Neuronal stem cell (in vitro differentiated cells): ENCODE measurements around the gene HEPACAM.
A peak's percentile ranks its signal among the peaks of the same experiment; 100 is the strongest.

ENCODE experiments used
- DNase-seq: peaks from one replicate; pipeline ENCODE4 v3.0.0-alpha.2; 2013; ENCODE audit warnings: low spot score
- H2AFZ ChIP-seq: one replicate; pipeline ENCODE4 v1.6.1; 2013; ENCODE audit warnings: mild to moderate bottlenecking, low read length, inconsistent platforms
- H2AK5ac ChIP-seq: 2 replicates; pipeline ENCODE4 v1.6.1; 2013; ENCODE audit warnings: low read depth, mild to moderate bottlenecking, inconsistent platforms, low read length, moderate library complexity, mixed read lengths
- H2BK120ac ChIP-seq: 2 replicates; pipeline ENCODE4 v1.6.1; 2013; ENCODE audit warnings: low read depth, mild to moderate bottlenecking, inconsistent platforms, low read length, moderate library complexity, mixed read lengths
- H2BK12ac ChIP-seq: one replicate; pipeline ENCODE4 v1.6.1; 2013; ENCODE audit warnings: low read length, inconsistent platforms
- H2BK15ac ChIP-seq: 2 replicates; pipeline ENCODE4 v1.6.1; 2013; ENCODE audit warnings: mild to moderate bottlenecking, low read length, inconsistent platforms, mixed read lengths
- H2BK5ac ChIP-seq: one replicate; pipeline ENCODE4 v1.6.1; 2013; ENCODE audit warnings: inconsistent platforms, mild to moderate bottlenecking, low read length, moderate library complexity
- H3K14ac ChIP-seq: one replicate; pipeline ENCODE4 v1.6.1; 2013; ENCODE audit warnings: low read length, inconsistent platforms
- H3K18ac ChIP-seq: 2 replicates; pipeline ENCODE4 v1.6.1; 2013; ENCODE audit warnings: low read length, inconsistent platforms
- H3K23ac ChIP-seq: 2 replicates; pipeline ENCODE4 v1.6.1; 2013; ENCODE audit warnings: low read depth, mild to moderate bottlenecking, mixed read lengths, low read length, inconsistent platforms; ENCODE audit not compliant: poor library complexity
- H3K27ac ChIP-seq: replicated peaks from 3 replicates; pipeline ENCODE4 v1.5.1; 2013; ENCODE audit warnings: low read length, inconsistent platforms
- H3K27me3 ChIP-seq, 3 experiments: 2 replicates each; pipeline ENCODE4 v1.6.1; 2013; ENCODE audit warnings: low read length in 3 of 3, mild to moderate bottlenecking in 2 of 3, inconsistent platforms in 1 of 3, low read depth in 1 of 3, mixed read lengths in 1 of 3, moderate library complexity in 1 of 3; ENCODE audit not compliant: control insufficient read depth in 3 of 3, insufficient read depth in 3 of 3
- H3K36me3 ChIP-seq, 2 donors: replicated peaks in 1 of 2; 2 replicates each; pipeline ENCODE4 v1.6.1; 2013; ENCODE audit warnings: low read length in 2 of 2; ENCODE audit not compliant: control insufficient read depth in 2 of 2, insufficient read depth in 2 of 2
- H3K4ac ChIP-seq: 2 replicates; pipeline ENCODE4 v1.6.1; 2013; ENCODE audit warnings: inconsistent platforms, mild to moderate bottlenecking, low read length, moderate library complexity
- H3K4me1 ChIP-seq, 2 donors: 1 replicate in 1 of 2; 2 replicates in 1 of 2; pipeline ENCODE4 v1.6.1; 2013; ENCODE audit warnings: low read length in 2 of 2, low read depth in 1 of 2; ENCODE audit not compliant: control insufficient read depth in 2 of 2, insufficient read depth in 1 of 2
- H3K4me2 ChIP-seq: one replicate; pipeline ENCODE4 v1.6.1; 2013; ENCODE audit warnings: mild to moderate bottlenecking, low read length, inconsistent platforms; ENCODE audit not compliant: insufficient read depth, poor library complexity, severe bottlenecking
- H3K4me3 ChIP-seq, 2 donors: 2 replicates each; pipeline ENCODE4 v1.5.1; 2013; ENCODE audit warnings: low read length in 2 of 2, mild to moderate bottlenecking in 2 of 2, inconsistent platforms in 1 of 2, moderate library complexity in 1 of 2
- H3K79me1 ChIP-seq: one replicate; pipeline ENCODE4 v1.6.1; 2013; ENCODE audit warnings: low read depth, mild to moderate bottlenecking, inconsistent platforms, low read length, moderate library complexity
- H3K9ac ChIP-seq: one replicate; pipeline ENCODE4 v1.6.1; 2013; ENCODE audit warnings: mild to moderate bottlenecking, low read depth, low read length, inconsistent platforms; ENCODE audit not compliant: poor library complexity
- H3K9me3 ChIP-seq, 2 donors: replicated peaks in 1 of 2; 2 replicates each; pipeline versions ENCODE3 to v1.6.1; 2013; ENCODE audit warnings: low read length in 2 of 2, mild to moderate bottlenecking in 2 of 2, inconsistent platforms in 1 of 2, low read depth in 1 of 2, mixed read lengths in 1 of 2, moderate library complexity in 1 of 2; ENCODE audit not compliant: control insufficient read depth in 2 of 2, insufficient read depth in 1 of 2
- H4K8ac ChIP-seq: one replicate; pipeline ENCODE4 v1.6.1; 2013; ENCODE audit warnings: low read depth, mild to moderate bottlenecking, inconsistent platforms, low read length, moderate library complexity
- H4K91ac ChIP-seq: one replicate; pipeline ENCODE4 v1.6.1; 2013; ENCODE audit warnings: low read length, low read depth, mild to moderate bottlenecking, inconsistent platforms; ENCODE audit not compliant: poor library complexity
- WGBS, 2 donors: extraction: QIAGEN DNeasy Blood & Tissue Kit; methylation state at CpG; one replicate each; pipeline ENCODE4 v1.1.7; 2013; ENCODE audit warnings: missing lambda C conversion rate in 2 of 2, mixed read lengths in 1 of 2; ENCODE audit not compliant: insufficient read length in 2 of 2, insufficient replicate concordance in 1 of 2; ENCODE audit errors: extremely low coverage in 2 of 2; 5-methylcytosine and 5-hydroxymethylcytosine counted together

Gene HEPACAM

GRCh38 chr11:124887667-124888013 lies 48.2 kb downstream of the HEPACAM start:
- H2BK120ac ChIP-seq: no peak overlapping the region
- no peak overlapping the region for H3K4me3 ChIP-seq
- H3K4me1 ChIP-seq: peaks cover under 1 to 6% of the 10 kb centered on the region in 2 donors
- H2AK5ac ChIP-seq: no peak overlapping the region
- H2AFZ ChIP-seq: no peak overlapping the region
- H4K8ac ChIP-seq: no peak overlapping the region
- H2BK5ac ChIP-seq: no peak overlapping the region
- H3K79me1 ChIP-seq: peaks cover 3% of the 10 kb centered on the region
- H2BK15ac ChIP-seq: no peak overlapping the region
- no peak overlapping the region for H3K14ac ChIP-seq
- no peak overlapping the region for H2BK12ac ChIP-seq
- H4K91ac ChIP-seq: no peak overlapping the region
- DNase-seq: no peak
- no peaks in the 10 kb centered on the region for H3K9me3 ChIP-seq
- no peak overlapping the region for H3K18ac ChIP-seq
- H3K27me3 ChIP-seq: peaks cover 0 to 46% (median 0%) of the 10 kb centered on the region in 3 experiments
- WGBS, 2 donors: no CpG with 5 or more reads among the region's 3 CpGs
- no peaks in the 10 kb centered on the region for H3K36me3 ChIP-seq
- no peak overlapping the region for H3K23ac ChIP-seq
- H3K4ac ChIP-seq: no peak overlapping the region
- H3K27ac ChIP-seq: no peak overlapping the region
- no peak overlapping the region for H3K4me2 ChIP-seq
- H3K9ac ChIP-seq: no peak overlapping the region

GRCh38 chr11:124886978-124887666 lies 48.7 kb downstream of the HEPACAM start:
- no CpG with 5 or more reads among the region's 12 CpGs for WGBS, 2 donors
- no peaks in the 10 kb centered on the region for H3K9me3 ChIP-seq

GRCh38 chr11:124886476-124886875 lies 49.4 kb downstream of the HEPACAM start:
- Histone ChIP-seq H3K14ac (no peak overlapping the region), H3K27ac (no peak overlapping the region), H3K4me2 (no peak overlapping the region), H3K4me3 (no peak overlapping the region), H3K4ac (no peak overlapping the region), H3K79me1 (peaks cover 2% of the 10 kb centered on the region), H2BK120ac (no peak overlapping the region), H4K91ac (no peak overlapping the region), H2BK12ac (peak overlapping the region; percentile 36), H3K36me3 (no peaks in the 10 kb centered on the region), H3K23ac (peak overlapping the region; percentile 29), H2BK15ac (no peak overlapping the region), H3K9me3 (no peaks in the 10 kb centered on the region), H2AFZ (no peak overlapping the region), H3K27me3 (peaks cover 0 to 36% (median 0%) of the 10 kb centered on the region in 3 experiments), H4K8ac (no peak overlapping the region), H2BK5ac (no peak overlapping the region), H3K4me1 (peaks cover 6 to 10% of the 10 kb centered on the region in 2 donors), H3K9ac (no peak overlapping the region), H3K18ac (no peak overlapping the region), H2AK5ac (peak overlapping the region; percentile 27)
- DNase-seq: no peak
- no CpG with 5 or more reads among the region's 11 CpGs for WGBS, 2 donors

More at GRCh38 chr11:124886978-124887666, 48.7 kb downstream of the HEPACAM start:
- Histone ChIP-seq H3K4me2 (no peak overlapping the region), H3K36me3 (no peaks in the 10 kb centered on the region), H3K27ac (no peak overlapping the region), H3K79me1 (peaks cover 3% of the 10 kb centered on the region), H4K8ac (no peak overlapping the region), H3K4ac (no peak overlapping the region), H3K9ac (no peak overlapping the region), H2BK15ac (no peak overlapping the region), H3K14ac (no peak overlapping the region), H3K4me3 (no peak overlapping the region), H3K27me3 (peaks cover 0 to 41% (median 0%) of the 10 kb centered on the region in 3 experiments), H3K18ac (no peak overlapping the region), H3K23ac (no peak overlapping the region), H3K4me1 (peaks cover 6 to 9% of the 10 kb centered on the region in 2 donors), H2BK5ac (no peak overlapping the region), H2BK12ac (no peak overlapping the region), H2BK120ac (no peak overlapping the region), H4K91ac (no peak overlapping the region), H2AK5ac (no peak overlapping the region), H2AFZ (no peak overlapping the region)
- DNase-seq: no peak

- Histone ChIP-seq H3K4me2 (no peak overlapping the region), H3K79me1 (no peaks in the 10 kb centered on the region), H4K8ac (no peak overlapping the region), H3K14ac (no peak overlapping the region), H3K18ac (no peak overlapping the region), H2AK5ac (no peak overlapping the region), H4K91ac (no peak overlapping the region), H3K9me3 (no peaks in the 10 kb centered on the region), H3K4me3 (no peak overlapping the region), H3K23ac (no peak overlapping the region), H3K27ac (no peak overlapping the region), H2BK12ac (no peak overlapping the region), H3K36me3 (no peaks in the 10 kb centered on the region), H2BK15ac (no peak overlapping the region), H2BK5ac (no peak overlapping the region), H3K4me1 (peaks cover 6% of the 10 kb centered on the region in 2 donors), H3K4ac (no peak overlapping the region), H2BK120ac (no peak overlapping the region), H2AFZ (no peak overlapping the region), H3K27me3 (peaks cover 0 to 22% (median 0%) of the 10 kb centered on the region in 3 experiments), H3K9ac (no peak overlapping the region)
- no CpG with 5 or more reads among the region's 5 CpGs for WGBS, 2 donors
- no peak for DNase-seq
Observed at GRCh38 chr11:124884869-124885479, 50.9 kb downstream of the HEPACAM start.
